MCF 10A (cell line): ENCODE results near the gene DNM2. TPM values are rescaled to one million over a fixed set of nuclear protein-coding genes. Genes with fewer than 3 reads are reported as not detected.

Experiments used
- BruUV-seq: library from RNA; stranded (reverse); fragments of 400-500 nt; replicated peaks from 2 replicates; lab custom pipeline; 2021; lab: Mats Ljungman, UMichigan
- CTCF ChIA-PET: fragments of 300-600 bp; sonication (Branson Sonifier 250); formaldehyde crosslinking; extraction: SDS; loops from one replicate; lab custom pipeline; 2021; ENCODE audit warnings: antibody characterized with exemption, inconsistent platforms; lab: Yijun Ruan, JAX
- POLR2A ChIA-PET: fragments of 300-600, 350-650 bp; sonication (Branson Sonifier 250); formaldehyde crosslinking; extraction: SDS; loops from one replicate; lab custom pipeline; 2020; ENCODE audit warnings: antibody characterized with exemption, inconsistent platforms; lab: Yijun Ruan, JAX
- DNase-seq: peaks from one replicate; pipeline ENCODE4 v3.0.0-alpha.2; 2018; ENCODE audit not compliant: unreplicated experiment
- H3K27ac Mint-ChIP-seq: one replicate; pipeline ENCODE4 v1.8.0; 2022; ENCODE audit warnings: mild to moderate bottlenecking, low read depth, mixed read lengths; ENCODE audit not compliant: unreplicated experiment
- H3K27me3 Mint-ChIP-seq: one replicate; pipeline ENCODE4 v1.8.0; 2022; ENCODE audit warnings: mixed read lengths; ENCODE audit not compliant: insufficient read depth, unreplicated experiment
- H3K36me3 Mint-ChIP-seq: one replicate; pipeline ENCODE4 v1.8.0; 2022; ENCODE audit warnings: mild to moderate bottlenecking, moderate library complexity, mixed read lengths; ENCODE audit not compliant: insufficient read depth, unreplicated experiment
- H3K4me1 Mint-ChIP-seq: one replicate; pipeline ENCODE4 v1.8.0; 2022; ENCODE audit warnings: mixed read lengths; ENCODE audit not compliant: insufficient read depth, unreplicated experiment
- H3K4me3 Mint-ChIP-seq: one replicate; pipeline ENCODE4 v1.8.0; 2022; ENCODE audit warnings: mild to moderate bottlenecking, moderate library complexity, mixed read lengths; ENCODE audit not compliant: unreplicated experiment
- H3K9me3 Mint-ChIP-seq: one replicate; pipeline ENCODE4 v1.8.0; 2022; ENCODE audit warnings: mixed read lengths; ENCODE audit not compliant: unreplicated experiment
- CTCF ChIP-seq: fragments of 200-600 bp; IDR thresholded peaks from one replicate; pipeline ENCODE4 v1.8.0; 2022; ENCODE audit warnings: antibody characterized with exemption, mild to moderate bottlenecking; ENCODE audit not compliant: unreplicated experiment
- intact Hi-C: fragments of 100-400 bp; cut with micrococcal nuclease; formaldehyde crosslinking; loops from 2 replicates; pipeline ENCODE4 v1.14.1; 2022
- total RNA-seq: library from RNA; stranded (reverse); gene quantifications from 2 replicates; pipeline ENCODE4 v1.2.3, GENCODE V29; 2022

The DNM2 gene
- total RNA-seq, 1 experiment from 2014 or later: 114 TPM

- POLR2A ChIA-PET: interaction anchor here (0.6 to 1.1 kb wide), 2 partner anchors 9 to 23 kb away, joined by 4 read pairs; no protein-coding TSS in a partner anchor
- intact Hi-C loops: no loop called here
- BruUV-seq: no TSS peak
- CTCF ChIA-PET: no interaction called here
- Mint-ChIP-seq H3K9me3 (no peaks in the 10 kb centered on the region), H3K27ac (no peak overlapping the region), H3K4me1 (no peaks in the 10 kb centered on the region), H3K36me3 (peaks cover 51% of the 10 kb centered on the region), H3K4me3 (no peak overlapping the region), H3K27me3 (no peaks in the 10 kb centered on the region)
- TF ChIP-seq CTCF: no peak
- no peak for DNase-seq
Observed at GRCh38 chr19:10797541-10798256, 79.8 kb downstream of the DNM2 start.

DNA sequence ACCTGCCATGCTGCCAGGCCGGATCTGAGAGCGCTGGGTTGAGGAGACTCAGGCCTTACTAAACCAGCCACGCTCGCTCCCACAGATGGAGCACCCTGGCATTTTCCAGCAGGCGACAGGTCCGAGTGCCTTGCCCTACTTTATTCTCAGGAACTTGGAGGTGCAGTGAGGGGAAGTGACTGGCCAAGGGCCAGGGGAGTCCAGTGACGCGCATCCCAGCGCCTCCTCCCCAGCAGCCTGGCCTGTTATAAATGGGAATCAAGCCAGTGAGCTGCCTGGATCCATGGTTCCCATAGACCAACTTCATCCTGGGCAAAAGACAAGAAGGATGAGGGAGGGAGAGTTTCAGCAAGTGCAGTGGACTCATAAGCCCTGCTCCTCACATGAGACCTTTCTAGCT, 82.6 kb downstream of the DNM2 start:
- Mint-ChIP-seq H3K27ac (no peak overlapping the region), H3K4me3 (no peak overlapping the region), H3K9me3 (no peaks in the 10 kb centered on the region), H3K36me3 (peaks cover 38% of the 10 kb centered on the region), H3K27me3 (no peaks in the 10 kb centered on the region), H3K4me1 (no peaks in the 10 kb centered on the region)
- ChIA-PET CTCF (no interaction called here), POLR2A (no interaction called here)
- intact Hi-C loops: no loop called here
- no peak for DNase-seq
- no TSS peak for BruUV-seq
- TF ChIP-seq CTCF: no peak

GRCh38 chr19:10802479-10802878, 84.6 kb downstream of the DNM2 start:
- H3K4me1 Mint-ChIP-seq: no peaks in the 10 kb centered on the region
- no peak overlapping the region for H3K27ac Mint-ChIP-seq
- no peaks in the 10 kb centered on the region for H3K27me3 Mint-ChIP-seq
- BruUV-seq: no TSS peak
- no peak overlapping the region for H3K4me3 Mint-ChIP-seq
- no peak for DNase-seq
- H3K36me3 Mint-ChIP-seq: peaks cover 48% of the 10 kb centered on the region
- POLR2A ChIA-PET: no interaction called here
- intact Hi-C loops: no loop called here
- TF ChIP-seq CTCF: no peak
- H3K9me3 Mint-ChIP-seq: no peaks in the 10 kb centered on the region
- CTCF ChIA-PET: interaction anchor here (1.6 kb wide), 1 partner anchor 86 kb away, joined by 8 read pairs; no protein-coding TSS in a partner anchor

- Mint-ChIP-seq H3K27me3 (no peaks in the 10 kb centered on the region), H3K36me3 (peaks cover 49% of the 10 kb centered on the region), H3K4me3 (no peak overlapping the region), H3K27ac (no peak overlapping the region), H3K9me3 (peaks cover 3% of the 10 kb centered on the region), H3K4me1 (peaks cover 2% of the 10 kb centered on the region)
- ChIA-PET CTCF (interaction anchor here (0.6 to 1.6 kb wide), 2 partner anchors 17 to 87 kb away, joined by 3 to 8 read pairs; no protein-coding TSS in a partner anchor), POLR2A (no interaction called here)
- no TSS peak for BruUV-seq
- no peak for TF ChIP-seq CTCF
- intact Hi-C loops: no loop called here
- DNase-seq: no peak
Observed at GRCh38 chr19:10803252-10803651, 85.4 kb downstream of the DNM2 start.
